OCI-LY7 (cell line): ENCODE results near the gene SIVA1. TPM values are rescaled to one million over a fixed set of nuclear protein-coding genes. Genes with fewer than 3 reads are reported as not detected.

Experiments
- BruUV-seq: library from RNA; stranded (reverse); fragments of 400-500 nt; replicated peaks from 2 replicates; lab custom pipeline; 2021; lab: Mats Ljungman, UMichigan
- CTCF ChIA-PET: fragments of 300-600 bp; sonication (Branson Sonifier 250); formaldehyde crosslinking; loops from one replicate; lab custom pipeline; 2022; ENCODE audit warnings: antibody characterized with exemption; ENCODE audit not compliant: unreplicated experiment; lab: Charles Lee
- POLR2A ChIA-PET: fragments of 300-600 bp; sonication (Branson Sonifier 250); formaldehyde crosslinking; loops from one replicate; lab custom pipeline; 2022; ENCODE audit warnings: antibody characterized with exemption; lab: Charles Lee
- DNase-seq: peaks from one replicate; pipeline ENCODE4 v3.0.0-alpha.2; 2015; ENCODE audit warnings: low spot score
- H2AFZ ChIP-seq: fragments of 200-600 bp; sonication (generic), shearing (Covaris generic); 2 replicates; pipeline ENCODE4 v1.6.1; 2014; ENCODE audit warnings: mild to moderate bottlenecking, antibody characterized with exemption, low read length, moderate library complexity
- H3K27ac ChIP-seq: fragments of 200-600 bp; sonication (generic); 2 replicates; pipeline ENCODE4 v1.5.1; 2014; ENCODE audit warnings: mixed run types, low read depth, mild to moderate bottlenecking, moderate library complexity, low read length, inconsistent platforms; ENCODE audit not compliant: poor library complexity, severe bottlenecking
- H3K36me3 ChIP-seq: fragments of 200-600 bp; sonication (generic); 2 replicates; pipeline ENCODE4 v1.6.1; 2014; ENCODE audit warnings: mild to moderate bottlenecking, antibody characterized with exemption, low read length, moderate library complexity, mixed read lengths; ENCODE audit not compliant: insufficient read depth
- H3K4me1 ChIP-seq: fragments of 200-600 bp; sonication (generic); 2 replicates; pipeline ENCODE4 v1.5.1; 2014; ENCODE audit warnings: mild to moderate bottlenecking, low read length; ENCODE audit not compliant: insufficient read depth, poor library complexity, severe bottlenecking
- H3K4me2 ChIP-seq: fragments of 200-600 bp; sonication (generic); 2 replicates; pipeline ENCODE4 v1.6.1; 2014; ENCODE audit warnings: mild to moderate bottlenecking, low read length
- H3K4me3 ChIP-seq: fragments of 200-600 bp; sonication (generic); 2 replicates; pipeline ENCODE4 v1.5.1; 2014; ENCODE audit warnings: mild to moderate bottlenecking, low read depth, low read length; ENCODE audit not compliant: poor library complexity, severe bottlenecking
- H3K79me2 ChIP-seq: fragments of 200-600 bp; sonication (generic); 2 replicates; pipeline ENCODE4 v1.6.1; 2016; ENCODE audit warnings: low read depth, mild to moderate bottlenecking, low read length, moderate library complexity, mixed read lengths; ENCODE audit not compliant: insufficient read depth
- H3K9me2 ChIP-seq: fragments of 200-600 bp; sonication (generic); 2 replicates; pipeline ENCODE4 v1.6.1; 2016; ENCODE audit warnings: mild to moderate bottlenecking, low read length, mixed read lengths; ENCODE audit not compliant: insufficient read depth
- H3K9me3 ChIP-seq: fragments of 200-600 bp; sonication (generic); 2 replicates; pipeline ENCODE4 v1.6.1; 2014; ENCODE audit warnings: mild to moderate bottlenecking, mixed run types, low read length, mixed read lengths
- H4K20me1 ChIP-seq: fragments of 200-600 bp; sonication (generic); 2 replicates; pipeline ENCODE4 v1.6.1; 2014; ENCODE audit warnings: mild to moderate bottlenecking, antibody characterized with exemption, low read length, moderate library complexity, mixed read lengths; ENCODE audit not compliant: insufficient read depth
- EZH2phosphoT487 ChIP-seq: fragments of 200-600 bp; sonication (generic); IDR thresholded peaks from 2 replicates; pipeline ENCODE4 v1.6.1; 2018; ENCODE audit warnings: low read depth, borderline replicate concordance, mild to moderate bottlenecking, mixed run types, antibody characterized with exemption, low read length, moderate library complexity, mixed read lengths
- intact Hi-C: fragments of 100-400 bp; cut with micrococcal nuclease; formaldehyde crosslinking; loops from one replicate; pipeline ENCODE4 v1.10.0; 2022; ENCODE audit not compliant: unreplicated experiment
- total RNA-seq, 2 experiments: library from RNA; depleted of rRNA in 1 of 2; stranded (reverse); fragments of >200 nt in 1 of 2; shearing (Covaris generic) in 1 of 2; gene quantifications; 2 replicates each; pipeline ENCODE4 v1.2.3, GENCODE V29; 2014 to 2022
- TF ChIP-seq, protein P1 (sequence below): fragments of 200-600 bp; sonication (generic); conservative IDR thresholded peaks from 2 replicates; pipeline ENCODE4 v1.5.1; 2014; ENCODE audit warnings: mild to moderate bottlenecking, antibody characterized with exemption, low read length, moderate library complexity, mixed read lengths

SIVA1 gene
- total RNA-seq, 2 experiments from 2014 or later: 111 to 244 TPM

DNA sequence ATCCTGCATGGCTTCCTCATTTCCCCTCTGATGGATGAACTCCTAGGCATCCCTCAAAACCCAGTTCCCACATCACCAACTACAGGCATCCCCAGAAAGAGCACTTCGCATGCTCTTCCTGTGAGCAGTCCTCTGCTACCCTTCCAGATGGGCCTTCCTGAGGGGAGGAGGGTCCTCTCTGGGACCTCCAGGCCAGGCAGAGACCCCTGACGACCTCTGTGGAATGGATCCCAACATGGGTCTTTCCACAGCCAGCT is 40.7 kb downstream of the SIVA1 start:
- no peak for TF ChIP-seq EZH2phosphoT487
- TF ChIP-seq, protein P1, sequence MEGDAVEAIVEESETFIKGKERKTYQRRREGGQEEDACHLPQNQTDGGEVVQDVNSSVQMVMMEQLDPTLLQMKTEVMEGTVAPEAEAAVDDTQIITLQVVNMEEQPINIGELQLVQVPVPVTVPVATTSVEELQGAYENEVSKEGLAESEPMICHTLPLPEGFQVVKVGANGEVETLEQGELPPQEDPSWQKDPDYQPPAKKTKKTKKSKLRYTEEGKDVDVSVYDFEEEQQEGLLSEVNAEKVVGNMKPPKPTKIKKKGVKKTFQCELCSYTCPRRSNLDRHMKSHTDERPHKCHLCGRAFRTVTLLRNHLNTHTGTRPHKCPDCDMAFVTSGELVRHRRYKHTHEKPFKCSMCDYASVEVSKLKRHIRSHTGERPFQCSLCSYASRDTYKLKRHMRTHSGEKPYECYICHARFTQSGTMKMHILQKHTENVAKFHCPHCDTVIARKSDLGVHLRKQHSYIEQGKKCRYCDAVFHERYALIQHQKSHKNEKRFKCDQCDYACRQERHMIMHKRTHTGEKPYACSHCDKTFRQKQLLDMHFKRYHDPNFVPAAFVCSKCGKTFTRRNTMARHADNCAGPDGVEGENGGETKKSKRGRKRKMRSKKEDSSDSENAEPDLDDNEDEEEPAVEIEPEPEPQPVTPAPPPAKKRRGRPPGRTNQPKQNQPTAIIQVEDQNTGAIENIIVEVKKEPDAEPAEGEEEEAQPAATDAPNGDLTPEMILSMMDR: no peak
- POLR2A ChIA-PET: no interaction called here
- H3K4me2 ChIP-seq: peak overlapping the region; percentile 100; the same call in 1 of the 2 replicates
- no peaks in the 10 kb centered on the region for H3K9me2 ChIP-seq
- peaks cover 9% of the 10 kb centered on the region; the same call in 1 of the 2 replicates for H4K20me1 ChIP-seq
- H3K9me3 ChIP-seq: no peaks in the 10 kb centered on the region
- DNase-seq: no peak
- peaks cover 21% of the 10 kb centered on the region for H3K4me1 ChIP-seq
- no peaks in the 10 kb centered on the region for H3K79me2 ChIP-seq
- H3K27ac ChIP-seq: no peak overlapping the region
- peak overlapping the region; percentile 93 for H3K4me3 ChIP-seq
- no peak overlapping the region for H2AFZ ChIP-seq
- intact Hi-C loops: no loop called here
- H3K36me3 ChIP-seq: peaks cover 4% of the 10 kb centered on the region; the same call in 1 of the 2 replicates
- BruUV-seq: no TSS peak
- CTCF ChIA-PET: no interaction called here

DNA sequence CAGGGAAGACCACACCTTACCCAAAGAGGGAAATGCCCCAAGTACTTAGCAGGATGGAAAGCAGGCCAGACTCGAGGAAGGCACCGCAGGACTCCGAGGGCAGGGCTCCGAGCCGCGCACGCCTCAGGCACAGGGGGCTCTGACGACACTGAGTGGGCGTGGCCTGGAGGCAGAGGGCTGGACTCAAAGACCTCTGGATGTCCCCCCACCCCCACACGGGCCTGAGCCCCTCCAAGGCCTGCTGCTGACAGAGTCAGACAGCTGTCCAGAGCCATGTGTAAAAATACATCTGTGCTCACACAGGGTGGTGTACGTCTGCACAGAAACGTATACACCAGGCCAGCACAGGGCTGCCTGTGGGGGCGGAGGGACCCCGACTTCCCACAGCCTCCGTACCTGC is 41.2 kb downstream of the SIVA1 start:
- POLR2A ChIA-PET: no interaction called here
- no peak overlapping the region for H3K27ac ChIP-seq

DNA sequence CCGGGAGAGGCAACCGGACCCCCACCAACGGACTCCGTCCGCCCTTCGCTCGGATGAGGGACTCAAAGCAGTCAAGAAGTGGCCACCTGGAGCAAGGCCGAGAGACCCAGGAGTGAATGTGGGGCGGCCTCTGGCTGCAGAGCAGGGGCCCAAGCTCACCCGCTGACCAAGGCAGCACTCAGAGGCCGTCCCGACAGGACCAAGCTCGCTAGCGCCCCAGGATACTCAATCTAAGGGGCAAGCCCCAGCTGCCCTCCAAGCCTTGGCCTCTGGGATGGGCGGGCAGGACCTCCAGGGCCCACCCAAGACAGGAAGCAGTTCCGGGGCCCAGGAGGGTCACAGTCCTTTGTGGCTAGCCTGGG is 41.7 kb downstream of the SIVA1 start:
- POLR2A ChIA-PET: no interaction called here
- CTCF ChIA-PET: no interaction called here

More for the DNA sequence above, 41.2 kb downstream of the SIVA1 start:
- intact Hi-C loops: loop anchor here (1.0 kb wide), 1 partner anchor 41 kb away; the partner anchor contains the start of gene SIVA1
- no peaks in the 10 kb centered on the region for H3K9me2 ChIP-seq
- peaks cover 21% of the 10 kb centered on the region for H3K4me1 ChIP-seq
- H3K79me2 ChIP-seq: no peaks in the 10 kb centered on the region
- peak overlapping the region; percentile 100 for H3K4me2 ChIP-seq
- no peak overlapping the region for H2AFZ ChIP-seq
- H3K4me3 ChIP-seq: peak overlapping the region; percentile 93
- BruUV-seq: TSS peak; percentile 68
- DNase-seq: peak; percentile 39
- TF ChIP-seq EZH2phosphoT487: no peak
- TF ChIP-seq, protein P1: no peak
- H3K9me3 ChIP-seq: no peaks in the 10 kb centered on the region
- H3K36me3 ChIP-seq: peaks cover 4% of the 10 kb centered on the region; the same call in 1 of the 2 replicates
- CTCF ChIA-PET: no interaction called here
- peaks cover 9% of the 10 kb centered on the region; the same call in 1 of the 2 replicates for H4K20me1 ChIP-seq

More for the DNA sequence above, 41.7 kb downstream of the SIVA1 start:
- H3K9me3 ChIP-seq: no peaks in the 10 kb centered on the region
- H4K20me1 ChIP-seq: peaks cover 9% of the 10 kb centered on the region; the same call in 1 of the 2 replicates
- no peaks in the 10 kb centered on the region for H3K9me2 ChIP-seq
- intact Hi-C loops: loop anchor here (1.0 kb wide), 1 partner anchor 41 kb away; the partner anchor contains the start of gene SIVA1
- peaks cover 4% of the 10 kb centered on the region; the same call in 1 of the 2 replicates for H3K36me3 ChIP-seq
- no peak overlapping the region for H3K27ac ChIP-seq
- H3K4me3 ChIP-seq: peak overlapping the region; percentile 93
- no TSS peak for BruUV-seq
- peak; percentile 20 for DNase-seq
- H3K79me2 ChIP-seq: no peaks in the 10 kb centered on the region
- TF ChIP-seq EZH2phosphoT487: no peak
- TF ChIP-seq, protein P1: no peak
- peak overlapping the region; percentile 100 for H3K4me2 ChIP-seq
- H2AFZ ChIP-seq: 0 out of 2 replicates have a peak overlapping the region, but pooled peaks have one; percentile 3
- peaks cover 21% of the 10 kb centered on the region for H3K4me1 ChIP-seq
